Mesothelial cell of epicardium (in vitro differentiated cells): Measurements from ENCODE around the gene EPS8L3. TPM values are rescaled to one million over a fixed set of nuclear protein-coding genes. Genes with fewer than 3 reads are reported as not detected.

ENCODE experiments used
- DNase-seq, 2 experiments: peaks; one replicate each; pipeline ENCODE4 v3.0.0; 2021; ENCODE audit warnings: low spot score in 2 of 2; ENCODE audit not compliant: unreplicated experiment in 2 of 2
- H3K27ac Mint-ChIP-seq: 2 replicates; pipeline ENCODE4 v1.8.0; 2021; ENCODE audit warnings: mixed read lengths
- H3K27me3 Mint-ChIP-seq: 2 replicates; pipeline ENCODE4 v1.8.0; 2021; ENCODE audit warnings: low read depth, mixed read lengths
- H3K36me3 Mint-ChIP-seq: 2 replicates; pipeline ENCODE4 v1.8.0; 2021; ENCODE audit warnings: mixed read lengths
- H3K4me1 Mint-ChIP-seq: 2 replicates; pipeline ENCODE4 v1.8.0; 2021; ENCODE audit warnings: mixed read lengths
- H3K4me3 Mint-ChIP-seq: 2 replicates; pipeline ENCODE4 v1.8.0; 2021; ENCODE audit warnings: mild to moderate bottlenecking, moderate library complexity, mixed read lengths
- H3K9me3 Mint-ChIP-seq: 2 replicates; pipeline ENCODE4 v1.8.0; 2021; ENCODE audit warnings: mixed read lengths
- CTCF ChIP-seq: fragments of 200-600 bp; sonication (generic); IDR thresholded peaks from one replicate; pipeline ENCODE4 v1.5.0; 2021; ENCODE audit warnings: antibody characterized with exemption; ENCODE audit not compliant: unreplicated experiment
- total RNA-seq: library from RNA; stranded (reverse); gene quantifications from 3 replicates; pipeline ENCODE4 v1.2.1, GENCODE V29; 2021

The EPS8L3 gene
- total RNA-seq, 1 donor from 2014 or later = 0.13 TPM

- Mint-ChIP-seq H3K36me3 (no peaks in the 10 kb centered on the region), H3K4me3 (no peak overlapping the region), H3K9me3 (no peaks in the 10 kb centered on the region), H3K4me1 (peaks cover 12% of the 10 kb centered on the region), H3K27me3 (no peaks in the 10 kb centered on the region), H3K27ac (no peak overlapping the region)
- TF ChIP-seq CTCF = no peak
- DNase-seq = no peak
Measured at GRCh38 chr1:109807402-109807801, 43.7 kb upstream of the EPS8L3 start.

GRCh38 chr1:109806733-109807400 is 43.1 kb upstream of the EPS8L3 start:
- H3K4me1 Mint-ChIP-seq = peaks cover 12% of the 10 kb centered on the region
- H3K27me3 Mint-ChIP-seq = no peaks in the 10 kb centered on the region
- no peak overlapping the region for H3K4me3 Mint-ChIP-seq
- H3K27ac Mint-ChIP-seq = peak overlapping the region; percentile 73
- no peaks in the 10 kb centered on the region for H3K36me3 Mint-ChIP-seq
- H3K9me3 Mint-ChIP-seq = no peaks in the 10 kb centered on the region
- no peak for TF ChIP-seq CTCF
- no peak for DNase-seq

- Mint-ChIP-seq H3K36me3 (no peaks in the 10 kb centered on the region), H3K27me3 (no peaks in the 10 kb centered on the region), H3K4me3 (no peak overlapping the region), H3K27ac (no peak overlapping the region), H3K4me1 (peaks cover 12% of the 10 kb centered on the region), H3K9me3 (no peaks in the 10 kb centered on the region)
- no peak for TF ChIP-seq CTCF
- DNase-seq = no peak
Measured at GRCh38 chr1:109805486-109806165, 41.9 kb upstream of the EPS8L3 start.

- Mint-ChIP-seq H3K27ac (no peak overlapping the region), H3K4me3 (no peak overlapping the region), H3K9me3 (no peaks in the 10 kb centered on the region), H3K36me3 (no peaks in the 10 kb centered on the region), H3K4me1 (peaks cover 12% of the 10 kb centered on the region), H3K27me3 (no peaks in the 10 kb centered on the region)
- no peak for DNase-seq
- TF ChIP-seq CTCF = no peak
Measured at GRCh38 chr1:109804660-109805059, 40.9 kb upstream of the EPS8L3 start.

- Mint-ChIP-seq H3K4me1 (peaks cover 12% of the 10 kb centered on the region), H3K9me3 (no peaks in the 10 kb centered on the region), H3K4me3 (no peak overlapping the region), H3K27me3 (no peaks in the 10 kb centered on the region), H3K27ac (no peak overlapping the region), H3K36me3 (no peaks in the 10 kb centered on the region)
- TF ChIP-seq CTCF = no peak
- no peak for DNase-seq
Measured at GRCh38 chr1:109803901-109804331, 40.2 kb upstream of the EPS8L3 start.
